ENCODE data around the gene SH3BP5L.
"Not testable (repeated sequence)": the region's sequence is repeated elsewhere in the genome, so short reads cannot be mapped to it uniquely, and the experiment has no call there.

Gene SH3BP5L

DNA sequence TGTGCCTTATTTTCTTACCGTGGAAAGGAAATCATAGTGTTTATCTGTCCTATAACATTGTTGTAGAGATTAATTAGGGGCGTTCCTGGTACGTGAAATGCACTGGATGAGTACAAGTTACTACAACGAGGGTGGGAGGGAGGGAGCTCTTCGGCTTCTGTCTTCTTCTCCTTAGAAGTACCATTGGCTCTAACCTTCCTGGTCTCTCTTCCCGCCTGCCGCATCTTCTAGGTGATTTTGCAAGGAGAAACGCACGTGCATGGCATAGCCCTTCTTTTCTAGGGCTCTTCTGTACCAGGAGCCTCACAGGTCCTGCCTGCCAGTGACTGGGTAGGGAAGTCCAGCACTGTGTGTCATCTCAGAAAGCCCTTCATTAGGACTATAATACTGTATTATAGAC, 16.8 kb downstream of the SH3BP5L start:
- peak; percentile 38 for DNase-seq

DNA sequence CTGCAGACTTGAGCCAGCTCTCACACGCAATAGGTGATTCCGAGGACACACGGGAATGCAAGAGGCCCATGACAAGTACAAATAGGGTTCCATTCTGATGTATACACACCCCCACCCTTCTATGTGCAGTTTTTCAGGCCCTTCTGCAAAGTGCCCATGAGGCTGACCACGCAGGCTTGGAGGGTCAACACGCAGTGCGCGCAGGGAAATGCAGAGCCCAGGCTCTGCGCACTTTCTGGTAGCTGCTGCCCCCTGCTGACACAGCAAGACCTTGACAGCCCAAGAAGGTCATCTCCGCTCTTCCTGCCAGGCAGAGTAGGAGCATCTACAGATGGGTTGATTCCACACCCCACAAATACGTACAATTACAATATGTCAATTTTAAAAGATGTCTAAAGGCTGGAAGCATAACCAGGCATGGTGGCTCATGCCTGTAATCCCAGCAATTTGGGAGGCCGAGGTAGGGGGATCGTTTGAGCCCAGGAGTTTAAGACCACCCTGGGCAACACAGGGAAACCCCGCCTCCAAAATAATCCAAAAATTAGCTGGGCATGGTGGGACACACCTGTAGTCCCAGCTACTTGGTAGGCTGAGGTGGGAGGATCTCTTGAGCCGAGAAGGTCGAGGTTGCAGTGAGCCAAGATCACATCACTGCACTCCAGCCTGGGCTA, 18.5 kb downstream of the SH3BP5L start:
- peak; percentile 79 for DNase-seq

DNA sequence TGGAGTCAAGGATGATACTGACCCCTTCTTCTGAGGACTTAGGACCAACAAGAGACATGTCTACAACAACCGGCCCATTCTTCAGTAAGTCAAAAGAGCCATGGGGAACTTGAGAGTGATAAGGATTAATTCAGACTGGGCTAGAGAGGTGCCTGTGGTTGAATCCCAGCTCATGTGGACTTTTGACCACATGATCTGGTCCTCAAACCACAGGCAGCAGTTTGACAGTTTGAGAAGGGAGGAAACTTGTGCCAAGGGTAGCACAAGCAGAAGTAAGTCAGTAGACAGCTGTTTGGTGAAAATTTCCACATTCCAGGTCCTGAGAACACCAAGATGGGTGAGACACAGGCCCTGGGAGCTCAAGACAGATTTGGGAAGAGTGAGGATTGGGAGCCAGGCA, 19.8 kb downstream of the SH3BP5L start:
- DNase-seq: peak; percentile 3

DNA sequence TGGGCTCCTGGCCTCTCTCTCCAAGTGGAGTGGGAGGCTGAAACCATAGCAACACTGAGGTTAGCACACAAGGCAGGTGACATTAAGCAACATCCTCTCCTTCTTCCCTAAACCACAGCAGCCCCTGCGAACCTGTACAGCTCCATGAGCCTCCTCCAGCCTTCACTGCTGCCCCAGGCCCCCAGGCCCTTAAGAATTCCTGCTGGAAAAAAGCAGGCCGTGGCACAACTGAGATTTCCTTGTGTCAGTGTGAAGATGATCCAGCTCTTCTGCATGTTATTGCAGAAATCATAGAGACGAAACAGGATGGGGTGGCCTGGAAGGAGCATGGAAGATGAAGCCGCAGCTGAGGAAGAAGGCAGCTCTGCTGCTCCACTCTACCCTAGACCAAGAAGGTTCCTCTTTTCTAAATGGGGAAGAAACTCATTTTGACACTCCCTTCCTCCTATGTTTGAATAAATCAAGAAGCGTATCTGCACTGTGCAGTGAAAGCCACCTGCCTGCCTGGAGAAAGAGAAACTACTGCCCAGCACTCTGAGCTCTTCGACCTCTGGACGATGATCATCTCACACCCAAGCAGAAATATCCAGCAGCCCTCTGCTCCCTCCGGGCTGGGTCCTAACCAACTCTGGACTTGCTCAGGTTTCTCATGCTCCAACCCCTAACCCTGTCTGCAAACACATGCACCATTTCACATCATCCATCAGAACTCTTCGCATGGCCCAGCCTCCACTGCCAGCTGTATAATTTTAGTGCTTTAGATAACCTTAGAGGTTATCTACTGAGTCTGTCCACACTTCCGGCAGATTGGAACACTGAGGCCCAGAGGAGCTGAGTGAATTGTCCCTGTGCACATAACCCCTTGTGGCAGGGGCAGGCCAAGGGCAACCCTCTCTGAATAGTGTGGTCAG, 20.7 kb downstream of the SH3BP5L start:
- peak; percentile 39 for DNase-seq

DNA sequence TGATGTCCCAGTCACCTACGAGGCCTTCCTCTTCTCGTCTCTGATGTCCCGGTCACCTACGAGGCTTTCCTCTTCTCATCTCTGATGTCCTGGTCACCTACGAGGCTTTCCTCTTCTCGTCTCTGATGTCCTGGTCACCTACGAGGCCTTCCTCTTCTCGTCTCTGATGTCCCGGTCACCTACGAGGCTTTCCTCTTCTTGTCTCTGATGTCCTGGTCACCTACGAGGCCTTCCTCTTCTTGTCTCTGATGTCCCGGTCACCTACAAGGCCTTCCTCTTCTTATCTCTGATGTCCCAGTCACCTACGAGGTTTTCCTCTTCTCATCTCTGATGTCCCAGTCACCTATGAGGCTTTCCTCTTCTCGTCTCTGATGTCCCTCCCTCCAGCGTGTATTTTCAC, 22.2 kb downstream of the SH3BP5L start:
- not testable (repeated sequence) for DNase-seq

DNA sequence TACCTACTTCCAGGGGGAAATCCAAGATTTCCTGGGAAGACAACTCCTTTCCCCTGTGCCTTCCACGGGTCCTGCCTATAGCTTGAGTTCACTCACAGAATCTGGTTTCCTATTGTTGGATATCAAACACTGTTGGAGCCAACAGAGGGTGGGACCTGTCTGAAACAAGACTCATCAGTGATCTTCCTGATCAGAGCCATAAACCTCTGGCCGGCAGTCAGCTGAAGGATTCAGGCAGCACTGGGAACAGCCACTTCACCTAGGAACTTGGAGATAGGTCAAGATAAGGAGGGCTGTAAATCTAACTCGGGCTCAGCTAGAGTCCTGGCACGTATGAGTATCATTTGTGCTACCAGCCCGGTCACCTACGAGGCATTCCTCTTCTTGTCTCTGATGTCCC, 23.3 kb downstream of the SH3BP5L start:
- no peak for DNase-seq

DNA sequence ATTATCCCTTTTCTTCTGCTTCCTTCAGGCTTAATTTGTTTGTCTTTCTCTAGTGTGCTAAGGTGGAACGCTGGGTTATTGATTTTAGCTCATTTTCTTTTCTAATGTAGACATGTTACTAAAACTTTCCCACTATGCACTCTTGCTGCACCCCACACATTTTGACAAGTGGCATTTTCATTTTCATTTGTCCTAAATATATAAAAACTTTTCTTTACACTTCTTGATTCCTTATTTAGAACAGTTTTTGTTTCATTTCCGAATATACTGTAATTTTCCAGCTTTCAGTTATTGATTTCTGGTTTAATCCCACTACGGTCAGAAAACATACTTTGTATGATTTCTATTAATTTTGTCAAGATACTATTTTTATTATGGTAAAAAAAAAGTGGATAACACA, 25.3 kb downstream of the SH3BP5L start:
- DNase-seq: no peak

DNA sequence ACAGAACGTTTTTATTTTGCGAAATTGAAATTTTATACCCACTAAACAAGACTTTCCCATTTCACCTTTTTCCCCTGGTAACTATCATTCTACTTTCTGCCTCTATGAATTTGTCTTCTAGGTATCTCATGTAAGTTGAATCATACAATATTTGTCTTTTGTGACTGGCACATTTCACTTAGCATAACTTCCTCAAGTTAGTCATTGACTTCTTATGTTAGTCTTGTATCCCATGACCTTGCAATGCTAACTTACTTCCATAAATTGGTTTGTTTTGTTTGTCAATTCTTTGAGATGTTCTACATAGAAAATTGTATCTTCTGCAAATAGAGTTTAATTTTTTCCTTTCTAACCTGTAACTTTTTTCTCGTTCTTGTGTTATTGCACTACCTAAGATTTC, 26.9 kb downstream of the SH3BP5L start:
- DNase-seq: no peak

DNA sequence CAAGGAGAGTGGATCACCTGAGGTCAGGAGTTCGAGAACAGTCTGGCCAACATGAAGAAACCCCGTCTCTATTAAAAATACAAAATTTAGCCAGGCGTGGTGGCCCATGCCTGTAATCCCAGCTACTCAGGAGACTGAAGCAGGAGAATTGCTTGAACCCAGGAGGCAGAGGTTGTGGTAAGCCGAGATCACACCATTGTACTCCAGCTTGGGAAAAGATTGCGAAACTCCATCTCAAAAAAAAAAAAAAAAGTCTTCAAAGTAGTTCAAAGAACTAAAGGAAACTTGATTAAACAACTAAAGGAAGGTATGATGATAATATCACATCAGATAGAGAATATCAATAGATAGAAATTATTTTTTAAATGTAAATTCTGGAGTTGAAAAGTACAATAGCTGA, 31.1 kb downstream of the SH3BP5L start:
- DNase-seq: not testable (repeated sequence)

DNA sequence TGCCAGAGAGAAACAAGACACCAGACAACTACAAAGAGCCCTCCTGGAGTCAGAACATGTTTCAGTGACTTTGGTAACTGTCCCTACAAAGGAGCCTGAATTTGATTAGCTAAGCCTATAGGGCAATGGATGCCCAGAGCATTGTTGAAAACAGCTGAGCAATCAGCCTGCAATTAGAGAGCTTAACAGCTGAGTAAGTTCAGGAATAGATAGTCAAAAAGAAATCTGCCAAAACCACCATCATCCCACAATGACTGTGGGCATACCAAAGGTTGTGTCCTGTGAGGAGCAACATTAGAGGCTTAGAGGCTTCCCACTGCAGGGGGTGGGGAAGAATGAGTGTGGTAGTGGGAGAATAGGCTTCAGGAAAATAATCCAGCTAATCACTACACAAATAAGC, 32.1 kb downstream of the SH3BP5L start:
- DNase-seq: no peak

DNA sequence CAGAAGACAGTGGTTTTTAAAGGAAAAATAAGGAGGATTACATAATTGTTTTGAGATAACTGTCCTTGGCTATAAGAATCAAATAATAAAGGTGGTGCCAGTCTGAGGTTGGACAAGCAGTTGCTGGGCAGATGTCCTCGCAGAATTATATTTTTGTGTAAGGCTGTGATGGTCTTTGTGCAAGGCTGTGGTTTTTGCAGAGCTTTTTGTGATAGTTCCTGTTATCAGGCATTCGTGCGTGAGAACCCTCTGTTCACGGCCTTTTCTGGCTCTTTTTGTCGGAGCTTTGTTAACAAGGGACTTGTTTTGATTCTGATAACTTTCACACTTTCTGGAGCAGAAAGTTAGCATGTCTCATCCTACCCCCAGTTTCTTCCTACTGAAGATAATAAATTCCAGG, 33.4 kb downstream of the SH3BP5L start:
- no peak for DNase-seq

DNA sequence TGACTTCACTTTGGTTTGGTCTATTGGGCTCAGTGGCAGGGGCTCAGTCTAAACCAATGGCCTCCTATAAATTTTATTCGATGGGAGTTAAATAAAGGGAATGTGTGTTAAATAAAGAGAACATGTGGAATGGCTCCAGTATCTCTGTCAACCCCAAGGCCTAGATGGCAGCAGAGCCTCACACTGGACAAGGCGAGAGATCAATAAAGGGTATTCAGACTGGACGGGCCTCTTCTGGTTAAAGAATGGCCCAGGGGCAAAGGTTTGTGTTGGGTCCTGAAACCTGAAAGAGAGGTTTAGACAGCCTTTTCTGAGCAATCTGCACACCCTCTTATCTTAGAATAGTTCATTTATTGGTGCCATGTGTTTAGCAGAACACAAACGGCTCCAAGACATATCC, 34.7 kb downstream of the SH3BP5L start:
- no peak for DNase-seq

DNA sequence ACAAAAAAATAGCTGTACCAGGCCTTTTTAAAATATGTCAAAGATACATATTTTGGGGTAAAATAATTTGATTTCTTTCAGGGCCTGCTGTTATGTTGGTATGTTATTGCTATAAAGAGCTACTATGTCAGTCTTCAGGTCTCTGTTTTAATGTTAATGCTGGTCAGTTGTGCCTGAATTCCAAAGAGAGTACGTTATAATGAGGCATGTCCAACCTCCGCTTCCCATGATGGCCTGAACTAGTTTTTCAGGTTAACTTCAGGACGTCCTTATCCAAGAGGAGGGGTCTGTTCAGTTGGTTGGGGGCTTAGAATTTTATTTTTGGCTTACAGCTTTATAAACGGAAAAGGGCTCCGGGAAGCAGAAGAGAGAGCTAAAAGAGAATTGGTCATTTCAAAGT, 35.3 kb downstream of the SH3BP5L start:
- DNase-seq: no peak

DNA sequence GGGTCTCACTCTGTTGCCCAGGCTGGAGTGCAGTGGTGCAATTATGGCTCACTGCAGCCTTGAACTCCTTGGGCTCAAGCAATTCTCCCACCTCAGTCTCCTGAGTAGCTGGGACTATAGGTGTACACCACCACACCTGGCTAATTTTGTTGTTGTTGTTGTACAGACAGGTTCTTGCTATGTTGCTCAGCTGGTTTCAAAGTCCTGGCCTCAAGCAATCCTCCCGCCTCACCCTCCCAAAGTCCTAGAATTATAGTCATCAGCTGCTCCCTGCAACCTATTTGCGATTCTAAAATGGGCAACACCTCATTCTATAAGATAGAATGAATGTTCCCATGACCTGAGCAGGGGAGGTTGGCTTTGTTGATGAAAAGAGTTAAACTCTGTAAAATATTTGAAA, 36.4 kb downstream of the SH3BP5L start:
- not testable (repeated sequence) for DNase-seq

DNA sequence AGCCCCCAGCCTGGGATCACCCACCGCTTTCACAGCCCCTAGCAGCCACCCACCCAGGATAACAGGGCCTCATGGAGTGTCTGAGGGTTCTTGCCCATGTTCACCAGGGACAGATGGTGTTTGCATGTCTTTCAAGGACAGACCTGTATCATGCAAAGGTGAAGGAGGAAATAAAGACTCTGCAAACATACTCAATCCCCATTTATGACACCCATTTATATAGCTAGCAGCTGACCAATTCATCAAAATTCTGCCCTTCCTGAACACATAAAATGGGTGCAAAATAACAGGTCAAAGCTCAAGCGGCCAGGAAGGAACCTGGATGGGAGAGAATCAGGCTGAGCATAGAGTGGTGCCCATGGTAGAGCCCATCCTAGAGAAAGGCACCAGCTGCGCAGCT, 37.4 kb downstream of the SH3BP5L start:
- no peak for DNase-seq

DNA sequence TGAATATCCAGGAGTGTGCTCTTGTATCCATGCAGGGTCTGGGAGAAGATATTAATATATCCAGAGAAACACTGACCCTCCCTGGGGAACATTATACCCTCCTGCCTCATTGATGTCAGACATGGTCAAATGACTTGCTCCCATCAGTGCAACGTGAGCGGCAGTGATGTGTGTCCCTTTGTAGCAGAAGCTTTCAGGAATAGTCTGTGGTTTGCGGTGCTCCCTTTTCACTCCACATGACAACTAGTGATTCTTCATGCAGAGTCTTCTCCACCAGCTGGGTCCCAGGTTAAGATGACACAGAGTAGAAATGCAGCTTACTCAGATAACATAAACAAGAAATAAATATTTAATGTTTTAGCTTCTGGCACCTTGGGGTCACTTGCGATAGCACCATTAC, 38.3 kb downstream of the SH3BP5L start:
- DNase-seq: no peak

DNA sequence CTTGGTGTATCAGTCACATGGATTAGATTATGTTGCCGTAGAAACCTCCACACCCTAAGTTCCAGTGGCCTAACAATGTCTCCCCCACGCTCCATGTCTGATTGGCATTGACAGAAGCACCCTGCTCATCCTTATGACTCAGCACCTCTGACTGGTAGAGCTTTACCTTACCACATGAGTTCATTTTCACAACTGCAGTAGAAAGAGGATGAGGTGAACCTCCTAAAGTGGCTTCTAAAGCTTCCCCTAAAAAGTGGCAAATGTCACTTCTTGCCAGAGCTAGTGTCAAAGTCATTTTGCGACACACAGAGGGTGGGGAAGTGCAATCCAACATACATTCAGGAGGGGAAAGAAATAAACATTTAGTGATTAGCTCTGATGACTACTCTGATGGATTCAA, 39.6 kb downstream of the SH3BP5L start:
- DNase-seq: no peak

DNA sequence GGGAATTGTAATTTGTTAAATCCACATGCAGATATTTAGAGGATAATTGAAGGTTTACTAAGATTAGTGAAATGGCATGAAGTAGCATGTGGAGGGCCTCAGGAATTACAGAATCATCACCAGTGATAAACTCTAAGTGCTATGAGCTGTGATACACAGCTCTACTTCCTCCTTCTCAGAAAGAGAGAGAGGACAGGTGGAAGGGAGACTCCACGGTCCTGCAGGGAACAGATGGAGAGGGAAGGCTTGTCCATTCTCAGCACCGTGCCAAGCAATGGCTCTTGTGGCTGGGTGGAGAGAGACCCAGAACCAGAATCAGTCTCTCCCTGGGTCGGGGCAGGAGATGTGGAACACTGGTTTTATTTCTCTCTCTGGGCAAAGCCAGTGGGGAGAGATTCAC, 42.3 kb downstream of the SH3BP5L start:
- no peak for DNase-seq

DNA sequence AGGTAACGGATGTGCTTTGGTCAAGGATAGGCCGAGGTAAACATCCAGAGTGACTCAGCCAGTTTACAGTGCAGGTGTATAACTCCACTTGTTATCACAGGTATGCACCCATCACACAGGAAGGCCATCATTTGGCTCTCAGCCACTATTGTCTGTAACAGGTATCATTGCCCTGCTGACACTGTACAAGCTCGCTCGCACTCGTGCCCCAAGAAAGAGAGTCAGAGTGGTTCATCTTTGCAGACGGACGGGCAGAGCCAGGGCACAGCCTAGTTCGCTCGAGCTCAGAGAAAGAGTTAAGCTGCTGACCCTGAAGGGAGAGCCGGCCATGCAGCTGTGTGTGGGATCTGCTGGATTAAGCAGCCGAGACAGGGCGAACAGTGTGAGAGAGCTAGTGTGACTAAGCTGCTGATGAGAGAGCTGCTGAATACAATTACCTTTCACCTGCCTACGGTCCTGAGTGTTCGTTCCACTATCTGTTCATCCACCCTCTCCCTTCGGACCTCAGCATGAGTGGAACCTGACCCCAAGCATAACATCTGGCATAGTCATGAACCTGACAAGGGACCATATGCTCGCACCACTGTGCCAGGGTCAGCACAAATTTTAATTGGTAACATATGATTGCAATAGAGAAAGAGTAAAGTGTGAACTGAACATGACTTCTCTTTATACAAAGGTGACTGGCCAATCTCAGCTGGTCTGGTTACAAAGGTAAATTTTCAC, 43.1 kb downstream of the SH3BP5L start:
- no peak for DNase-seq

DNA sequence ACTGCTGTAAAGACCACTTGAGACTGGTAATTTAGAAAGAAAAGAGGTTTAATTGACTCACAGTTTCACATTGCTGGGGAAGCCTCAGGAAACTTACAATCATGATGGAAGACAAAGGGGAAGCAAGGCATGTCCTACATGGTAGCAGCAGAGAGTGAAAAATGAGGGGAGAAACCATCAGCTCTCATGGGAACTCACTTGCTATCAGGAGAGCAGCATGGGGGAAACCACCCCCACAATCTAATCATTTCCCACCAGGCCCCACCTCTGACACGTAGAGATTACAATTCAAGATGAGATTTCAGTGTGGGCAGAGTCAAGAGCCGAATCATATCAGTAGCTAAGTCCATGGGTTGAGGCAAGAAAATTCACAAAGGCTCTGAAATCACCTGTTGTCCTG, 46.4 kb downstream of the SH3BP5L start:
- no peak for DNase-seq

DNA sequence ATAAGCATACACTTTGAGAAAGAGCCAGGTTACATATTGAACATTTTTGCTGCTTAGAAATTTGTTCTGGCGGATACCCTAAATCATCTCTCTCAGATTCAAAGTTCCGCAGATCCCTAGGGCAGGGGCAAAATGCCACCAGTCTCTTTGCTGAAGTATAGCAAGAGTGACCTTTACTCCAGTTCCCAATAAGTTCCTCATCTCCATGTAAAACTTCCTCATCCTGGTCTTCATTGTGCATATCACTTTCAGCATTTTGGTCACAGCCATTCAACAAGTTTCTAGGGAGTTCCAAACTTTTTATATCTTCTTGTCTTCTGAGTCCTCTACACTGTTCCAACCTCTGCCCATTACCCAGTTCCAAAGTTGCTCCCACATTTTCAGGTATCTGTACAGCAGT, 46.8 kb downstream of the SH3BP5L start:
- no peak for DNase-seq

DNA sequence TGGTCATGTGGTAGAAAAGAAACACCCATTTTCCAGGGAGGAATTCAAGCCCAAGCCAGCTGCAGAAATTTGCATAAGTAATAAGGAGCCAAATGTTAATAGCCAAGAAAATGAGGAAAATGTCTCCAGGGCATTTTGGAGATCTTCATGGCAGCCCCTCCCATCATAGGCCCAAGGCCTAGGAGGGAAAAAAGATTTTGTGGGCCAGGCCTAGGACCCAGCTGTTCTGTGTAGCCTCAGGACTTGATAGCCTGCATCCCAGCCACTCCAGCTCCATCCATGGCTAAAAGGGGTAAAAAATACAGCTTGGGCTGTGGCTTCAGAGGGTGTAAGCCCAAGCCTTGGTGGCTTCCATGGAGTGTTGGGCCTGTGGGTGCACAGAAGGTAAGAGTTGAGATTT, 48.7 kb downstream of the SH3BP5L start:
- no peak for DNase-seq

DNA sequence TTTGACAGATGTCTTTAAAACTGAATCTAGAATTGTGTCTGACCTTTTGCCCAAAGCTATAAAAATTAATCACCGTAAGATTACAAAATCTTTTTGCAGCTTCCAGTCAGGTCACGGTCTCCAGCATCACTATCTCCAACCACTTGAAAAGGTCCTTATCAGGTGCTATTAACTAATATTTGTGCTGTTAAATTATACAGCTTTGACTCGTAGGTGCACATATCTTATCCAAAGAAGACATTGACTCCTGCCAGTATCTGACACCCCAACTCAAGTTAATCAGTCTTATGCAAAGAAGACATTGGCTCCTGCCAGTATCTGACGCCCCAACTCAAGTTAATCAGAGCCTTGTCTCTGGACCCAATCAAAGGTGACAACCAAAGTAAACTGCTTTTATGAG, 50.3 kb downstream of the SH3BP5L start:
- DNase-seq: no peak

All from activated effector memory CD4-positive, alpha-beta T cell treated with anti-CD3 and anti-CD28 coated beads, Interleukin-2, amount 50 U/mL, for 16 hours (primary cell).